GM12801 (cell line): ENCODE measurements around the gene TSPAN11.

ENCODE experiments used
- TF ChIP-seq, protein P1 (sequence below): IDR thresholded peaks from one replicate; pipeline ENCODE4 v1.5.1; 2011; ENCODE audit warnings: control low read depth; ENCODE audit not compliant: insufficient read length; ENCODE audit errors: extremely low read depth

The TSPAN11 gene

DNA sequence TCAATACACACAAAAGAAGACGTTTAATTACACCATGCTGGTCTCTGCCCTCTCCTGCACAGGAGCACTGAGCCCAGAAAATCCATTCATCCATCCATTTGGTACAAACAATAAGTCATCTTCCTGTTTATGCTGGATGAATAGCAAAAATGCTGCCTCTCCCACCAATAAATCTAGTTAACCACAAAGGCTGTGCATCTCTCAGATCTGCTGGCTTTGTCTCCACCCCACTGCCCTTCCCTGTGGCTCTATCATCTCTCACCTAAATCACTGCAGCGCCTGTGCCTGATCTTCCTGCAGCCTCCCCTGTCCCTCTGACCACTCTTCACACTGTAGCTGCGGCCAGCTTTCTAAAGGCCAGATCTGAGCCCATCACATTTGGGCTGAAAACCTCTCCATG, 74.2 kb downstream of the TSPAN11 start:
- TF ChIP-seq, protein P1, sequence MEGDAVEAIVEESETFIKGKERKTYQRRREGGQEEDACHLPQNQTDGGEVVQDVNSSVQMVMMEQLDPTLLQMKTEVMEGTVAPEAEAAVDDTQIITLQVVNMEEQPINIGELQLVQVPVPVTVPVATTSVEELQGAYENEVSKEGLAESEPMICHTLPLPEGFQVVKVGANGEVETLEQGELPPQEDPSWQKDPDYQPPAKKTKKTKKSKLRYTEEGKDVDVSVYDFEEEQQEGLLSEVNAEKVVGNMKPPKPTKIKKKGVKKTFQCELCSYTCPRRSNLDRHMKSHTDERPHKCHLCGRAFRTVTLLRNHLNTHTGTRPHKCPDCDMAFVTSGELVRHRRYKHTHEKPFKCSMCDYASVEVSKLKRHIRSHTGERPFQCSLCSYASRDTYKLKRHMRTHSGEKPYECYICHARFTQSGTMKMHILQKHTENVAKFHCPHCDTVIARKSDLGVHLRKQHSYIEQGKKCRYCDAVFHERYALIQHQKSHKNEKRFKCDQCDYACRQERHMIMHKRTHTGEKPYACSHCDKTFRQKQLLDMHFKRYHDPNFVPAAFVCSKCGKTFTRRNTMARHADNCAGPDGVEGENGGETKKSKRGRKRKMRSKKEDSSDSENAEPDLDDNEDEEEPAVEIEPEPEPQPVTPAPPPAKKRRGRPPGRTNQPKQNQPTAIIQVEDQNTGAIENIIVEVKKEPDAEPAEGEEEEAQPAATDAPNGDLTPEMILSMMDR: no peak

DNA sequence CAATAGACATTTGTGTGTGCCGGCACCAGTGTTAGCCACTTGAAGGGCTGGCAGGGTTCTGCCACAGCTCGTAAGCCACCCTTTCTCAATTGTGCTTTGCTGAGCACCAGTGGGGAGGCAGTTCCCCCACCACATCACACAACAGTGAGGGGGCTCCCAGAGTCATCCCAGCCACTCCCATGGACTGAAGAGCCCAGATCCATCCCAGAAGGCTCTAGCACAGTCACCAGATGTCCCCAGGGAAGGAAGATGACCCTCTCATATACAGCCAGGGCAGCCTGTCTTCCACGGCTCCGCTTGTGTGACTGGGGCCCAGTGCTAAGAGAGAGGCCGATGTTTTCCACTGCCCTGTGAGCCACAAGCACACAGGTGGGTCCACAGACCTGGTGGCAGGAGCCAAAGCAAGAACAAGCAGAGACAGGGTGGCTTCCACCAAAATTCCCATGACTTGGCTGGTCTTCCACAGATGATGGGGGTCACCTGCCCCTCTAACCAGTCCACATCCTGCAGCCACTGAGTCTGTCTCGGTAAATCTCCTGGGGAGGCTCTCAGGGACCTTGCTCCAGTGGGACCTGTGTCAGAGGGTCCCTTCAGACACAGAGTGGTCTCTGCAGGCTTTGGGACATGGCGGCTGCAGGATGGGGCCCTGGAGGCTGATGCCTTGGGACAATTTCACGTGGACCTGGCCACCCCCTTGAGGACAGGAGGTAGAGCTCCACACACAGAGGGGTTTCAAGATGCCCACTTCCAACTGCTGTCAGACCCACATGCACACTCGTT, 75.2 kb downstream of the TSPAN11 start:
- TF ChIP-seq, protein P1: no peak

DNA sequence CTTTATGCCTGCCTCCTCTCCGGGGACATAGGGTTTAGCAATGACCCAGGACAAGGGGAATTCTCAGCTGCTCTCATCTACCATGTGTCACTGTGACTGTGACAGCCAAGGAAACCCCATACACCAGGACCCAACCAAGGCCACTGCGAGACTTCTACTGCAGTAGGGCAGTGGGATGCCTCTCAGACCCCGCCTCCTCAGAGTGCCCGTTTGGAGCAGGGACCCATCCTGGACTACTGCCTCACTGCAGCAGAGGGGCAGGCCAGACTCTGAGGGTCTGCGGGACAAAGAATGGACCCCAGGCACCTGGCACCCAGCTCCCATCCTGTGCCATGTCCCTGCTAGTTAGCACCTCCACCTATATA, 75.8 kb downstream of the TSPAN11 start:
- TF ChIP-seq, protein P1: no peak

DNA sequence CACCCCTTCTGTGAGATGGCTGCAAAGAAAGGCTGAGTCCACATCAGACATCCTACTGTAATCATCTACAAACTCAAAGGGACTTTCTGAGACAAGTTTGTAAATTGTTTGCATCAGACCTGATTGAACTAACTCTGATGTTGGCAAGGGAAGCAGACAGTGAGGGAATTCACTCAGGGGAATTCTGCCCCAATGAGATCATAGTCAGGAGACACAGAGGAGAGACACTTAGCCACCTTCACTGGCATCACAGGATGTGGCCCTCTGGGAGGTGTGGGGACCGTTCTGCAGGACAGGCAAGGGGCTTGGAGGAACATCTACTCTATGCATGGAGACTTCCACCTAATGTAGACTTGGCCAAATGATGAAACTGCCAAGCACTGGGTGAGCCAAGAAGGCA, 76.5 kb downstream of the TSPAN11 start:
- TF ChIP-seq, protein P1: no peak

DNA sequence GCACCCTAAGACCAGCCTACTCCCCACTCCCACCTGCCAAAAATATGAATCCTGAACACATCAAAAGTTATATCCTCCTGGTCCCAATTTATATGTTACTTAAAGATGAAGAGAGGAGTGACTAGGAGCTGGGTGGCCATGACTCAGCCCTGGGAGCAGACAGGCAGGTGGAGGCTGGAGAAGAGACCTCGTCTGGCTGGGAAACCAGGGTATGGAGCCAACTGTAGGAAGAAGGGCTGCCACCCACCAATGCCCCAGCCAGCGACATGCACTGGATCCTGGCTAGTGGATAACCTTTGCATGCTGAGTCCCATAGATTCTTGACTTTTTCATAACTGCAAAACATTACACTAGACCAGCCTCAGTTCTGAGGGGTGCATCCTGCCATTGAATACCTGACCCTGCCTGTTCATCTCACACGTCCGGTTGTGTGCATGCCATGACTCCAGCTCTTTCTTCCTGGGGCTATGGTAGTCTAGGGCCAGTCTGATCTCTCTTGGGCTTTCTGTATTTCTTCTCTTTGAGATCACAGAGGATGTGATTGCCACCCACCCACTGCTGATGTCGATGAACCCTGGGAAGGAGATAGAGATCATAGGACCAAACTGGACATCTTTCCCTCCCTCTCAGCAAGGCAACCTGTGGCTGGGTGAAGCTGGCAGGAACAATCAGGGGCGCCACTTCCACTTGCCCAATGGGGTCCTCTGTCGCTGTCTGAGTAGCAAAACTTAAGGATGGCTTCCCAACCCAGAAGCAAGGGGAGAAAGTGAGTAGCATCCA, 77.5 kb downstream of the TSPAN11 start:
- TF ChIP-seq, protein P1: no peak

DNA sequence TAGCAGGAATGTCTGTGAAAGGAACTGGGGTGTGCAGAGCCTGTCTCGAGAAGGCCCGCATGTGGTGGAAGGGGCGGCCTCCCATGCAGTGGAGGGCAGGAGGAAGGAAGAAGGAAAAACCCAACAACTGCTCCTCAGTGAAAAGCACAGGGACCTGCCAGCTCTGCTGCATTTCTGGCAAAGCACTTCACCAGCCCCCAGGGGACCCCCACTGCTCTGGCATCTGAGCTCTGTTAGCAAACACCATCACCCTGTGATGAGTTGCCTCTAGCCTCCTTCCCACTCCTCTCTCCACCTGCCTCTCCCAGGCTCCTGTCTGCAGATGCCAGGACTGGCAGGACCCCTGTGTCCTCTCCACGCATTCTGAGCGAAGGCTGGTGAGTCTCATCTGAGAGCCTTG, 78.1 kb downstream of the TSPAN11 start:
- TF ChIP-seq, protein P1: no peak

DNA sequence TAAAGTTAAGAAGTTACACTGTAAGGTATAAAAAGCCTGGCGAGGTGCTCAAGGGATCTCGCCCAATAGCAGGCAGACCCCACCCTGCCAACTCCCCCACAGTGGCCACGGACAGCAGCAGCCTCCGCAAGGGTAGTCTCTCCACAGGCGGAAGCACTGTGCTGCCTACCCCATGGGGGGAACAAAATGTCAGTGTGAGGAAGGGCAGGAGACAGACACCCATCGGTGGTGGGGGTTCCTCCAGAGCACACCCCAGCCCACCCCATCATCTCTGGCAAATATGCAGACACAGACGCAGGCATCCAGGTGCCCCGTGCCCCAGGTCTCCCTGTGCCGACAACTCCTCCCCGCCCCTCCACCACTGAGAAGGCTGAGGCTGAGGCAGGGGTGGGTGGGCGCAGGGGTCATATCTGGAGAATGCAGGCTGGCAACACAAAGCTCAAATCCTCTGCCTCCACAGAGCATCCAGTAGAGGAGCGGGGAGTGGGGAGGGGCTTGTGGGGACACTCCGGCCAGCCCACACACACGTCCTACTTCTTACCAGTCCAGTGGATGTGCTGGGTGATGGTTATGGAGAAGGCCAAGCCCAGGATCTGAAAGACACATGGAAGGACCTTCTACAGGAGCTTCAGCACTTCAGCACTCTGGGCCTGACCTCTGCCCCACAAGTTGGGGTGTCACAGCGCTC, 78.9 kb downstream of the TSPAN11 start:
- TF ChIP-seq, protein P1: no peak
